CD14-positive monocyte (primary cell): ENCODE measurements around the gene GRIN3A. TPM values are rescaled to one million over a fixed set of nuclear protein-coding genes. Genes with fewer than 3 reads are reported as not detected.
"Not testable (repeated sequence)": the region's sequence is repeated elsewhere in the genome, so short reads cannot be mapped to it uniquely, and the experiment has no call there.

Experiments used
- DNase-seq, 3 donors: peaks; one replicate each; pipeline ENCODE4 v3.0.0-alpha.2; 2011 to 2022
- H2AFZ ChIP-seq: 2 replicates; pipeline ENCODE4 v1.6.0; 2012; ENCODE audit warnings: mild to moderate bottlenecking, low read depth, low read length, inconsistent platforms; ENCODE audit not compliant: insufficient read depth, poor library complexity, severe bottlenecking
- H3K27ac ChIP-seq, 2 donors: 1 replicate in 1 of 2; 2 replicates in 1 of 2; pipeline ENCODE4 v1.5.1; 2012 to 2013; ENCODE audit warnings: low read length in 2 of 2, control low read depth in 1 of 2, inconsistent platforms in 1 of 2, low read depth in 1 of 2, mild to moderate bottlenecking in 1 of 2
- H3K27me3 ChIP-seq, 2 donors: one replicate each; pipeline versions ENCODE4 v1.6.0 to v1.6.1; 2011 to 2013; ENCODE audit warnings: low read length in 2 of 2; ENCODE audit not compliant: control insufficient read depth in 2 of 2, insufficient read depth in 2 of 2
- H3K36me3 ChIP-seq, 2 donors: replicated peaks in 1 of 2; 1 replicate in 1 of 2; 2 replicates in 1 of 2; pipeline versions ENCODE4 v1.5.1 to v1.6.1; 2012 to 2013; ENCODE audit warnings: low read length in 2 of 2, control low read depth in 1 of 2, inconsistent platforms in 1 of 2, mild to moderate bottlenecking in 1 of 2; ENCODE audit not compliant: insufficient read depth in 2 of 2, control insufficient read depth in 1 of 2
- H3K4me1 ChIP-seq, 2 donors: 1 replicate in 1 of 2; 2 replicates in 1 of 2; pipeline versions ENCODE4 v1.5.1 to v1.6.1; 2012 to 2013; ENCODE audit warnings: low read length in 2 of 2, control low read depth in 1 of 2, inconsistent platforms in 1 of 2, mild to moderate bottlenecking in 1 of 2, moderate library complexity in 1 of 2; ENCODE audit not compliant: insufficient read depth in 2 of 2, control insufficient read depth in 1 of 2
- H3K4me2 ChIP-seq: replicated peaks from 2 replicates; pipeline ENCODE3; 2012; ENCODE audit warnings: low read length, moderate library complexity, mild to moderate bottlenecking; ENCODE audit not compliant: poor library complexity, severe bottlenecking; ENCODE audit errors: extremely low read depth
- H3K4me3 ChIP-seq, 3 experiments: fragments of 200-600 bp in 1 of 3; sonication (generic) in 1 of 3; replicated peaks in 1 of 3; 1 replicate in 2 of 3; 2 replicates in 1 of 3; pipeline ENCODE4 v1.5.1; 2011 to 2013; ENCODE audit warnings: low read length in 3 of 3, mild to moderate bottlenecking in 3 of 3, control low read depth in 2 of 3, low read depth in 2 of 3, inconsistent platforms in 1 of 3, moderate library complexity in 1 of 3
- H3K79me2 ChIP-seq: 2 replicates; pipeline ENCODE4 v1.6.0; 2012; ENCODE audit warnings: mild to moderate bottlenecking, control low read depth, inconsistent platforms, low read length, moderate library complexity; ENCODE audit not compliant: insufficient read depth
- H3K9ac ChIP-seq: 2 replicates; pipeline ENCODE4 v1.6.0; 2017; ENCODE audit warnings: low read length, mild to moderate bottlenecking; ENCODE audit not compliant: insufficient read depth, poor library complexity, severe bottlenecking
- H3K9me3 ChIP-seq, 2 donors: replicated peaks in 1 of 2; 1 replicate in 1 of 2; 2 replicates in 1 of 2; pipeline versions ENCODE4 v1.5.1 to v1.6.1; 2012 to 2013; ENCODE audit warnings: low read length in 2 of 2, control low read depth in 1 of 2; ENCODE audit not compliant: control insufficient read depth in 1 of 2, insufficient read depth in 1 of 2
- H4K20me1 ChIP-seq: 2 replicates; pipeline ENCODE4 v1.6.0; 2012; ENCODE audit warnings: mild to moderate bottlenecking, low read length, control low read depth, moderate library complexity; ENCODE audit not compliant: insufficient read depth
- H3K27ac Mint-ChIP-seq, 7 donors: one replicate each; pipeline ENCODE4 v1.8.0; 2020; ENCODE audit warnings: mild to moderate bottlenecking in 7 of 7, mixed read lengths in 7 of 7, moderate library complexity in 6 of 7, inconsistent platforms in 2 of 7
- H3K27me3 Mint-ChIP-seq, 3 donors: one replicate each; pipeline ENCODE4 v1.8.0; 2021 to 2022; ENCODE audit warnings: low read depth in 3 of 3, mild to moderate bottlenecking in 3 of 3, mixed read lengths in 3 of 3, moderate library complexity in 3 of 3, inconsistent platforms in 1 of 3
- H3K36me3 Mint-ChIP-seq, 2 donors: one replicate each; pipeline ENCODE4 v1.8.0; 2020; ENCODE audit warnings: mixed read lengths in 2 of 2, inconsistent platforms in 1 of 2, mild to moderate bottlenecking in 1 of 2
- H3K4me1 Mint-ChIP-seq: one replicate; pipeline ENCODE4 v1.8.0; 2020; ENCODE audit warnings: mild to moderate bottlenecking, mixed read lengths
- H3K4me3 Mint-ChIP-seq, 2 donors: one replicate each; pipeline ENCODE4 v1.8.0; 2020; ENCODE audit warnings: mild to moderate bottlenecking in 2 of 2, mixed read lengths in 2 of 2, moderate library complexity in 1 of 2
- H3K9me3 Mint-ChIP-seq, 7 donors: one replicate each; pipeline ENCODE4 v1.8.0; 2020 to 2022; ENCODE audit warnings: mixed read lengths in 7 of 7, mild to moderate bottlenecking in 6 of 7, moderate library complexity in 6 of 7, inconsistent platforms in 2 of 7
- WGBS: methylation state at CpG from one replicate; pipeline ENCODE4 v1.1.5; 2013; ENCODE audit warnings: missing lambda C conversion rate; ENCODE audit not compliant: insufficient coverage; 5-methylcytosine and 5-hydroxymethylcytosine counted together
- intact Hi-C, 2 donors: fragments of 100-400 bp; cut with micrococcal nuclease; formaldehyde crosslinking; loops; one replicate each; pipeline versions ENCODE4 v1.15.0 to v1.15.1; 2023
- polyA plus RNA-seq, 3 donors: library from polyadenylated mRNA; depleted of rRNA in 1 of 3; unstranded in 2 of 3; stranded (reverse) in 1 of 3; fragments of 300-500 nt in 2 of 3; fragments of >200 nt in 1 of 3; fragmentation: Illumina TruSeq in 2 of 3; gene quantifications; 1 replicate in 2 of 3; 2 replicates in 1 of 3; pipeline ENCODE4 v1.2.3, GENCODE V29; 2012 to 2021
- TF ChIP-seq, protein P1 (sequence below): fragments of 200-600 bp; IDR thresholded peaks from one replicate; pipeline ENCODE4 v1.8.0; 2022; ENCODE audit warnings: antibody characterized with exemption, mild to moderate bottlenecking

Gene GRIN3A
- polyA plus RNA-seq, 3 donors = 0.11 to 0.39 (median 0.16) TPM

DNA sequence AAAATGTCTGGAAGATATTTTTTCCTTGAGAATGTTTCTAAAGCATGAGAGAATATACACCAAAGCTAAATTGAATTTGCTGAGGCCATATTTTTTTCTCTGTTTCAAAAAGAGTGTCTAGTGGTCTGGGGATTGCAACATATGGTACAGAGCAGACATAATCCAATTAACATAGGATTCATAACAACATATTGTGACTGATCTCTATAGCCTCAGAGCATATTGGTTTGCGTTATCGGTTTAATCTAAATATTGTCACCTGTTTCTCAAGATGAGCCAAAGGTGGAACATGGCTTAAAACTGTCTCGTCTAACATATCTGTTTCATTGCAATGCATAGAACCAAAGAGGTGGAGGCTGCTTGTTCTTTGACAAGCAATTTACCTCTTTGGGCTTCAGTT is 147.5 kb downstream of the GRIN3A start:
- H3K9me3 Mint-ChIP-seq = peaks cover 0 to 3% (median 0%) of the 10 kb centered on the region in 7 donors
- H3K4me3 ChIP-seq = no peak overlapping the region
- no peak overlapping the region for H3K27ac ChIP-seq
- peaks cover 0 to 3% of the 10 kb centered on the region in 2 donors for H3K27me3 ChIP-seq
- H3K9ac ChIP-seq = no peak overlapping the region
- no peak overlapping the region for H3K4me3 Mint-ChIP-seq
- 94% methylated on average over 3 of the region's 3 CpGs for WGBS
- H3K36me3 ChIP-seq = no peaks in the 10 kb centered on the region
- no peak overlapping the region for H3K27ac Mint-ChIP-seq
- intact Hi-C loops = no loop called here
- no peak for DNase-seq
- no peaks in the 10 kb centered on the region for H3K79me2 ChIP-seq
- no peak overlapping the region for H3K4me2 ChIP-seq
- peaks cover 0 to 12% (median 5%) of the 10 kb centered on the region in 3 donors for H3K27me3 Mint-ChIP-seq
- peaks cover 13% of the 10 kb centered on the region for H3K4me1 Mint-ChIP-seq
- no peaks in the 10 kb centered on the region for H3K9me3 ChIP-seq
- TF ChIP-seq, protein P1, sequence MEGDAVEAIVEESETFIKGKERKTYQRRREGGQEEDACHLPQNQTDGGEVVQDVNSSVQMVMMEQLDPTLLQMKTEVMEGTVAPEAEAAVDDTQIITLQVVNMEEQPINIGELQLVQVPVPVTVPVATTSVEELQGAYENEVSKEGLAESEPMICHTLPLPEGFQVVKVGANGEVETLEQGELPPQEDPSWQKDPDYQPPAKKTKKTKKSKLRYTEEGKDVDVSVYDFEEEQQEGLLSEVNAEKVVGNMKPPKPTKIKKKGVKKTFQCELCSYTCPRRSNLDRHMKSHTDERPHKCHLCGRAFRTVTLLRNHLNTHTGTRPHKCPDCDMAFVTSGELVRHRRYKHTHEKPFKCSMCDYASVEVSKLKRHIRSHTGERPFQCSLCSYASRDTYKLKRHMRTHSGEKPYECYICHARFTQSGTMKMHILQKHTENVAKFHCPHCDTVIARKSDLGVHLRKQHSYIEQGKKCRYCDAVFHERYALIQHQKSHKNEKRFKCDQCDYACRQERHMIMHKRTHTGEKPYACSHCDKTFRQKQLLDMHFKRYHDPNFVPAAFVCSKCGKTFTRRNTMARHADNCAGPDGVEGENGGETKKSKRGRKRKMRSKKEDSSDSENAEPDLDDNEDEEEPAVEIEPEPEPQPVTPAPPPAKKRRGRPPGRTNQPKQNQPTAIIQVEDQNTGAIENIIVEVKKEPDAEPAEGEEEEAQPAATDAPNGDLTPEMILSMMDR = no peak
- H3K36me3 Mint-ChIP-seq = peaks cover 0 to 4% of the 10 kb centered on the region in 2 donors
- H2AFZ ChIP-seq = no peak overlapping the region
- no peaks in the 10 kb centered on the region for H4K20me1 ChIP-seq
- H3K4me1 ChIP-seq = peaks cover 9 to 18% of the 10 kb centered on the region in 2 donors

- H3K4me2 ChIP-seq, H3K36me3 Mint-ChIP-seq, H3K36me3 ChIP-seq, H4K20me1 ChIP-seq, H3K4me3 ChIP-seq, H3K27me3 Mint-ChIP-seq, H3K27me3 ChIP-seq, H3K79me2 ChIP-seq, H3K27ac ChIP-seq, H2AFZ ChIP-seq, H3K27ac Mint-ChIP-seq, intact Hi-C loops, H3K9me3 ChIP-seq, H3K9me3 Mint-ChIP-seq, DNase-seq, H3K4me3 Mint-ChIP-seq, H3K9ac ChIP-seq: not testable (repeated sequence)
- WGBS = 100% methylated on average over 1 of the region's 6 CpGs
- peaks cover 15 to 26% of the 10 kb centered on the region in 2 donors for H3K4me1 ChIP-seq
- H3K4me1 Mint-ChIP-seq = peaks cover 21% of the 10 kb centered on the region
These were observed 148.4 kb downstream of the GRIN3A start for GRCh38 chr9:101590074-101590473.
